GM12865 (cell line): Measurements from ENCODE around the gene TESK1.
"Not testable (repeated sequence)": the region's sequence is repeated elsewhere in the genome, so short reads cannot be mapped to it uniquely, and the experiment has no call there.

Experiments
- DNase-seq: peaks from one replicate; pipeline ENCODE4 v3.0.0; 2010; ENCODE audit warnings: low read depth
- H3K4me3 ChIP-seq: 2 replicates; pipeline ENCODE4 v1.5.1; 2011; ENCODE audit warnings: mild to moderate bottlenecking, low read depth, low read length, control low read depth
- CTCF ChIP-seq: IDR thresholded peaks from 2 replicates; pipeline ENCODE4 v1.5.1; 2011; ENCODE audit warnings: low read length, control low read depth, low read depth, inconsistent platforms; ENCODE audit not compliant: insufficient read depth; ENCODE audit errors: missing control alignments

Gene TESK1

GRCh38 chr9:35628389-35628991 is 23.4 kb downstream of the TESK1 start:
- DNase-seq, result no peak
- no peak overlapping the region for H3K4me3 ChIP-seq
- TF ChIP-seq CTCF, result no peak

- no peak for TF ChIP-seq CTCF
- H3K4me3 ChIP-seq, result no peak overlapping the region
- DNase-seq, result no peak
These were observed 24.5 kb downstream of the TESK1 start for GRCh38 chr9:35629597-35629996.

- H3K4me3 ChIP-seq, result no peak overlapping the region
- TF ChIP-seq CTCF, result no peak
- DNase-seq, result no peak
These were observed 30.7 kb downstream of the TESK1 start for GRCh38 chr9:35635730-35636129.

DNA sequence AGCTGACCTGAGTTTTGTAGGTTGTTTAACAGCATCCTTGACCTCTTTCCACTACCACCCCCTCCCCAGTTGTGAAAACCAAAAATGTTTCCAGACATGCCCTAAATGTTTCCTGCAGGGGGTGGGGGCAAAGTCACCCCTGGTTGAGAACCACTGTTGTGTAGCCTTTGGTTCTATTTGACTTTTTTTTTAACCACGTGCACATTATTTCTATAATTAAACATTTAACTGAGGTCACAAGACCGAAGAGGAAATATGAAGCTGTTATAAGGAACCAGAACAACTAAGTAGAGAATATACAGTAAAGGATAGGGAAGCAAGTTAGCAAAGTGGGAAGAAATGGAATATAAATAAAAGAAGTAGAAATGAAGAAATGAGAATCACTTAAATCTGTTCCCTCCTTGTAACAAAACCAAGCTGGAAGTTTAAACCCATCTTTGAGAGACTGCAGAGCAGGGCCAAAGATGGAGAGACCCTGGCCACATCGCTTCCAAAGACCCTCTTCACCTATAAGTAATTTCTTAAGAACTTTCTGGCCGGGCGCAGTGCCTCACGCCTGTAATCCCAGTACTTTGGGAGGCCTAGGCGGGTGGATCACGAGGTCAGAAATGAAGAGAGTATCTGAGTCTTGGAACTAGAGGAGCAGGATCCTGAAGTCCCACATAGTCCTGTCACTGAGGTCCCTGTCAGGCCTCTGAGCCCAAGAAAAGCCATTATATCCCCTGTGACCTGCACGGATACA is 31.2 kb downstream of the TESK1 start:
- no peak for DNase-seq

GRCh38 chr9:35636877-35637246 is 31.8 kb downstream of the TESK1 start:
- not testable (repeated sequence) for DNase-seq, H3K4me3 ChIP-seq

More for the DNA sequence above, 31.2 kb downstream of the TESK1 start:
- no peak overlapping the region for H3K4me3 ChIP-seq
- TF ChIP-seq CTCF, result no peak

DNA sequence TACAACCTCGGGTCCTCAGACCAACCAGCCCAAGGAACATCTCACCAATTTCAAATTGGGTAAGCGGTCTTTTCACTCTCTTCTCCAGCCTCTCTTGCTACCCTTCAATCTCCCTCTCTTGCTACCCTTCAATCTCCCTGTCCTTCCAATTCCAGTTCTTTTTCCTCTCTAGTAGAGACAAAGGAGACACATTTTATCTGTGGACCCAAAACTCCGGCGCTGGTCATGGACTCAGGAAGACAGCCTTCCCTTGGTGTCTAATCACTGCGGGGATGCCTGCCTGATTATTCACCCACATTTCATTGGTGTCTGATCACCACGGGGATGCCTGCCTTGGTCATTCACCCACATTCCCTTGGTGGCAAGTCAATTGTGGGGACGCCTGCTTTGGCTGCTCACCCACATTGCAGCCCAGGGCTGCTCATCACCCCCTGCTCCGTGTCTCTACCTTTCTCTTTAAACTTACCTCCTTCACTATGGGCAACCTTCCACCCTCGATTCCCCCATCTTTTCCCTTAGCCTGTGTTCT is 32.4 kb downstream of the TESK1 start:
- DNase-seq, H3K4me3 ChIP-seq: not testable (repeated sequence)

DNA sequence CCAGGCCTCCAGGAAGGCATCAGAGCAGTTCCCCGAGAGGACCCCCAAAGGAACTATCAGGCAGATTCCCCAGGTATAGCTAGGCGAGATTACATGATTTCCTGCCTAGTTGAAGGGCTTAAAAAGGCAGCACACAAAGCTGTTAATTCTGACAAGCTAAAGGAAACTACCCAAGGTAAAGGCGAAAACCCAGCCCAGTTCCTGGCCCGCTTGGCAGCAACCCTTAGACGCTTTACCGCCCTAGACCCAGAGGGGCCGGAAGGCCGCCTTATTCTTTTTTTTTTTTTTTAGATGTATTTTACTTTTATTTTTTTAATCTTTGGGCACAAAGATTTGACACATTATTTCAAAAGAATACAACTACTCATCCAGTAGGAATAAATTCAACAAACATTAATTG is 33.7 kb downstream of the TESK1 start:
- not testable (repeated sequence) for H3K4me3 ChIP-seq, DNase-seq

- DNase-seq, H3K4me3 ChIP-seq: not testable (repeated sequence)
These were observed 34.2 kb downstream of the TESK1 start for GRCh38 chr9:35639225-35639624.

DNA sequence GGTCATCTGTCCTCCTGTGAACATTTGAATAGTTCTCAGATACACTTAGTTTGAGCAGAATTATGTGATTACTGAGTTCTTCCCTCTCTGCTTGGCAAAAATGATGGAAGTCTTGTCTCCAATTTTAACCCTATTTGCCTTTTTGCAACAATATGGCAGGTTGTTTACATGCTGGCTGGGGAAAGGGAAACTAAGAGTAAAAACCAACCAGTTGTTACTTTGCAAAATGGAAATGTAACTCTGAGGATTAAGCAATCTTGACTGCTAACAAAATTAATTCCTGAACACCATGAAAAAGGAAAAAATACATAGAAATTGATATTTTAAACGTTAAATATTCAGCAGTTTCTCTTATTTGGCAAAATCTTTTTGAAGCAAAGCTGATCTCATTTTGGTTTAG is 34.6 kb downstream of the TESK1 start:
- TF ChIP-seq CTCF, result no peak
- no peak for DNase-seq
- H3K4me3 ChIP-seq, result no peak overlapping the region

DNA sequence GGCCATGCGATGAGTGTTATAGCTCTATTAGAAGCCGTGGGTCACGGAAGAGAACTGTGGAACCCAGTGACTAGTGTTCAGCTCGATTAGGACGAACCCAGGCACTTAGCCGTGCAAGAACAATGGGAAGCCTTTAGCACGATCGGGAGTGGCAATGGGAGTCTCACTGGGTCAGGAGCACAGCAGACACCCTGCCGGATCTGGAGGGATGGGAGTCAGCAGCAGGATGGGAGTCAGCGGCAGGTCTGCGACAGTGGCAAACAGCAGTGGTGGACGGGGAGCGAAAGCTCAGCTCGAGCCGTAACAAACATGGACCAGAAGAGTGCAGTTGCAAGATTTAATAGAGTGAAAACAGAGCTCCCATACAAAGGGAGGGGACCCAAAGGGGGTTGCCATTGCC is 35.4 kb downstream of the TESK1 start:
- DNase-seq, H3K4me3 ChIP-seq: not testable (repeated sequence)

DNA sequence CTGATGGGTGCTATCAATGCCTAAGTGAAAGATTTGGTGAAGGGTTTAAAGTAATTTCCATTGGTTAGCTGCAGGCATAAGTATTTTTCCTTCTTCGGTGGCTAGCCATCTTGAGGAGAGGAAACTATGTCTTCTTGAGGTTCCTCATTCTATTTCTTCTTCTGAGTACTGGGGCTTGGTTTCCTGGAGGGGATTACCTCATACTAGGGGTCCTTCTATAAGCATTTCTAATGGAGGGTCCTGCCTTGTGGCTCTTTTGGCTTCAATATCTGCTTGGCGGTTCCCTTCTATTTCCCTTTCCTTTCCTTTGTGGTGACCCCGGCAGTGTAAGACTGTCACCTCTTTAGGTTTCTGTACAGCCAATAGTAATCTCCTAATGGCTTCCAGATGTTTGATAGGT is 36.4 kb downstream of the TESK1 start:
- not testable (repeated sequence) for DNase-seq, H3K4me3 ChIP-seq
